Activated T-helper 9 cell treated with anti-CD3 and anti-CD28 coated beads, Interleukin-2, amount 50 U/mL, for 16 hours (primary cell): Measurements from ENCODE around the gene RPS15A.
"Not testable (repeated sequence)": the region's sequence is repeated elsewhere in the genome, so short reads cannot be mapped to it uniquely, and the experiment has no call there.

Experiments used
- DNase-seq: peaks from one replicate; pipeline ENCODE4 v3.0.0-alpha.2; 2020; ENCODE audit warnings: low read depth

Gene RPS15A

DNA sequence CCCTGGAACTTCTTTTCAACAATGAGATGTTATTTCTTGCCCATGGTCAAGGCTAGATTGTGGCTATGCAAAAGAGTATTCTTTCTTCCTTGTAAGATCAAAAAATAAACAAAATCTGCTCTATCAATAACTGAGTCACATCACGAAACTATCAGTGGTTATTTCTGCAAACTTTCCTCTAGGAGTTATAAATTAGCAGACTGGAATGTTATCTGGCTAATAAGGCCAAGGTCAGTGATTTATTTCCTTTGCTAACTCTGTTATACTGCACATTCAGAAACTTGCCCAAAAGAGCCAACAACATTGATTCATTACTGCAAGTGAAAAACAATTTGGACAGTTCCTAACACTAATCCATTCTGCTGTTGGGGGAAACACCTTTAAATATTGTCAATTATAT, 6.2 kb upstream of the RPS15A start:
- no peak for DNase-seq

DNA sequence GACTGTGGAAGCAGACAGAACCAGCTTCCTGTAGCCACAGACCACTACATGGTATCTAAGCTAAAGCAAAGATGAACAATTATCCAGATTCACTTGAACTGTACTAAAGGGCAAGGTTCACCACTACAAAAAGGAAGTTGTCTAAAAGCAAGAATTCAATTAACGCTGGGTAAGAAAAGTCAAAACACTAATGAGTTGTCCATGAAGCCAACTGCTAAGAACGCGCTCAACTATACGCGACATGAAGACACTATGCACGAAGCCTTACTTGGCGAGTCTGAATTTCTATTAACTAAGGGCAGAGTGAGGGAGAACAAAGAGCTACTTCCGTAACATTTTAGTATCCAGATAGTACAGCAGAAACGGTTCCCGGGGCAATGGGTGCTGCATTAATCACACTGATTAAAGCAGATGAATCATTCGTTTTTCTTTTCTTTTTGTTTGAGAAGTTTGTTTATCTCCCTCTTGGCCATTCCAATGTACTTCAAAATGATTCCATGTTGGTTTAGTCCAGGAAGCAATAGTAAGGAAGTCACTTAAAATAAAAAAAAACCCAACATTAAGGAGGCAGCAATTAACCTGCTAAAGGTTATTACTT, 2.8 kb upstream of the RPS15A start:
- no peak for DNase-seq

DNA sequence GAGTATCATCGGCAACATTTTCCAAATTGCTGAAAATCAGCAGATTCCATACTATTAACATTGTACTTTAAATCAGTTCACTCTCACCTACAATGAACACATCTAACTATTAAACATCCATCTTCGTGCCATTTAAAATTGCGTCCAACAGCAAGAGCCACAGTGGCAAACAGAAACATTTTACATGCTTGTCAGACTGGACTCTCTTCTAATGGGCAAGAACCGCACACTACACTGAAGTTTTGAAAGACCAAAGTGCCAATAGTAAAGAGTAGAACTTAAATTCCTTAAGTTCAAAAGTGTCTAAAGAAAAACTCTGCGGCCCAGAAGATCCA, 652 bp downstream of the RPS15A start:
- no peak for DNase-seq

DNA sequence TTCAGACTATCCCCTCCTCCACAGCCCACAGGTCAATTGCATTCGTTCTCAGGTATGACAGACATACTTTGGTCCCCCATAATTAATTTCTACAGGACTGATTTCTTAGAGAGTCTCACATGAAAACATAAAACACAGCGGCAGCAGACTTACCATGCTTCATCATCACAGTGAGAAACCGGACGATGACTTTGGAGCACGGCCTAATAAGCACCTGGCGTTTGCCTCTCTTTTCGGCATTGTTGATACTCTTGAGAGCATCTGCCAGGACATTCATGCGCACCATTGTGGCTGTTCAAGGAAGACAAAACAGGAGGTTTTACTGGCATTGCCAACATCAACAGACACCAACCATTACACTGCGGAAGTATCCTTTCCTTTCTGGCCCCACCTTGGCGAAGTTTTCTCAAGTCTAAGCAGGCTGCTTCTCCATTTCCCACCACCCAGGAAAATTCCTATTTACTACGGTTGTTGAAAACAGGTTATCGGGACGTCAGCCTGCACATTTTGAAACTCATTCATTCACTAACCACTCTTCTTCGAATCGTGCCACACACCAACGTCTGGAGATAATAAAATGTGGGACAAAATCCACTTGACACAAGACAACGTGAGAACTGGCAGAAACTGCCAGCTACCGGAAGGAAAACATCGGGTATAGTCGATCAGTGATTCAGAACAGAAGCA, 1.2 kb downstream of the RPS15A start:
- no peak for DNase-seq

DNA sequence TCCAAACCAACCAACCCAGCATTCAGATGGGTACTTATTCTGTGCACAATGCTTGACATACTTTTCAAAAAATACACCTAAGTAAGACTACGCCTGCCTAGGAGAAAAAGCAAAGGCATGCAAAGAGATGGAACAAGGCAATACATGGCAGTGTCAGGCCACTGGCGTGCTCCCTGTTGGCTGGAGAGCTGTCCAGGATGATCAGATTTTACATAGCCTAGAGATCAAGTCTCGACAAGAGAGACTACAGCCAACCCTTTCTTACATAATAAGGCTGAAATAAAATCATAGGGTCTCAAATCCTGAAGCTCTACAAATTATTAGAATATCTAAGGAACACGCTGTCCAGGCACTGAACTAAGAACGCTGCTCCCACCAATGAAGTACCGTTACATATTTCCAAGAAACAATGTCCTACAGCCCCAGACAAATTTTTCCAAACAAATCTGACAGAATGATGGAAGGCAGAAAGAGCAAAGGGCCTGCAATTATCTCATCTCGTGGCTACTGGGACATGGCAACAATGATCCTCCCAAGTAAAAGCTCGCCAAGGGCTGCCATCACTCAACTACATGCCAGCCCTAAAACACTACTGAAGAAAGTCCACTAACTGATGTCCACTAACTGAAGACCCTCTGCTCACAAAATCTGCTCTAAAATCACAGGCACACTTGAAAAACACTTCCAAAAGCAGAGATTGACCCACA, 5.1 kb downstream of the RPS15A start:
- DNase-seq: no peak

DNA sequence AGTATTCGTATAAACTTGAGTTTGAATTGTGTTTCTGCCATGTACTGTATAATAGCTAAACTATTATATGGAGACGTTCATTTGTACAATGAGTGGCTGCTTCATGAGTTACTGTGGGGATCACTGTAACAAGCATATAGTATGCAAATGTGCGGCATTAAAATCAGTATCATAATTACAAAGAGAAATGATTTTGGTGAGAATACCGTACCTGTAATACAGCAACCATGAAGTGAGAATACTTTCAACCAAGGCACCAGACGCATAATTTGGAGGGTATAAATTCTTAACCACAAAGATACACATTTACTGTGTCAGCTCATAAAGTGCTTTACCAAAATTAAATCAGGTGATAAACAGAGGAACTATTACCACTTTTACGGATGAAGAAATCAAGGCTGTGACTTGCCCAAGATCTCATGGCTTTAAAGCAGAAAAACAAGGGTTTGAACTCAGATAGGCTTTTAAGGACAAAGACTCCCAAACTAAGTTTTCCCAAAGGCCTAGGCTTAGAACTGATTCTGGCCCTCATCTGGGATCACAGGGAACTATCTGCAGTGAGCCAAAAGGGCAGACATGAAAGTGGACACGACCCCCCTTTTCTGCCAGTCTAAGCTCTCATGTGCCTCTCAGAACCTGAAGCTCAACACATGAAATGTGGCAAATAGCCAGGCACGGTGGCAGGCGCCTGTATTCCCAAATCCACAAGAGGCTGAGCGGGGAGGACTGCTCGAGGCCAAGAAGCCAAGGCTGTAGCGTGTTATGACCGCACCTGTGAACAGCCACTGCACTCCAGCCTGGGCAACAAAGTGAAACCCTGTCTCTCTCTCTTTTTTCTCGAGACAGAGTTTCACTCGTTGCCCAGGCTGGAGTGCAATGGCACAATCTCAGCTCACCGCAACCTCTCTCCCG, 6.4 kb downstream of the RPS15A start:
- DNase-seq: no peak

DNA sequence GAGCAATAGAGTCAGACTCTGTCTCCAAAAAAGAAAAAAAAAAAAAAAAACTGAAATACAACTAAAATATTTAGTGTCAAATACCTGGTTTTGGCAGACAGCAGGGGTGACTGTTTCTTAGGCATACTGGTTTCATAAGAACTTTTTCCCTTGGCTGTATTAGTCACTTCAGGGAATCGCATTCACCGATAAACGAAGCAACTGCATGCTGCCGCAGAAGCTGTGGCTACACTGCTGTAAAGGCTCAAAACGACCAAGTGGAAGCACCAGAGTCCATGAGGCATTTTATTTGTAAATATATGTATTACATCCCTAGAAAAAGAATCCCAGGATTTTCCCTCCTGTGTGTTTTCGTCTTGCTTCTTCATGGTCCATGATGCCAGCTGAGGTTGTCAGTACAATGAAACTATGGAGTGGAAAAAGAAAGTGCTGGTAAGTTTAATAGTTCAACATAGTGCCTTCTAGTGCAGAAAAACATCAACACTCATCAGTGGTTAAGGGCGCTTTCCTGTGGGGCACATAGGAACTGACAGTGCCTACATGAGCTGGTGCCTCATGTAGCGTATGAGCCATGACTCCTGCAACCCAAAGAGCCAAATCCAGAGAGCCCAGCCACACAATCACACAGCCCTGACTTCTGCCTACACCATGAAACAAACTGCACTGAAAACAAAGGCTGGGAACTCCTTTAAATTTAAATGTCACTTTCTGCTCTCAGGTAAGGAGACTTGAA, 7.3 kb downstream of the RPS15A start:
- DNase-seq: no peak

DNA sequence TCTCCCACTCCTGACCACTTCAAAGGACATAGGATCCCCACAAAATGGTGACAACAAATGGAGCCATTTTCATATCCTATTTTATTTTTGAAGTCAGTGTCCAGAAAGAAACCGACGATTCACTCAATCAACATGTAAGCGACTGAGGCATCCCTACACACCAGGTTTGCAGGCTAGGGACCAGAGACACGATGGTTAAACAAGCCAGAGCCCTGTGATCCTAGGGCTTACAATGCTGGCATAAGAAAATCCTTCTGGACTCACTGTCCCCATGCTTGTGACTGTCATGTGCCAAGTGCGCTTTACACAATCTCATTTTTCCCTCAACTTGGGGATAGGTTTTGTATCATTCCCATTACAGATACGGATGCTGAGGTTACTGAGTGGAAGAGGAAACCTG, 8.9 kb downstream of the RPS15A start:
- DNase-seq: not testable (repeated sequence)

DNA sequence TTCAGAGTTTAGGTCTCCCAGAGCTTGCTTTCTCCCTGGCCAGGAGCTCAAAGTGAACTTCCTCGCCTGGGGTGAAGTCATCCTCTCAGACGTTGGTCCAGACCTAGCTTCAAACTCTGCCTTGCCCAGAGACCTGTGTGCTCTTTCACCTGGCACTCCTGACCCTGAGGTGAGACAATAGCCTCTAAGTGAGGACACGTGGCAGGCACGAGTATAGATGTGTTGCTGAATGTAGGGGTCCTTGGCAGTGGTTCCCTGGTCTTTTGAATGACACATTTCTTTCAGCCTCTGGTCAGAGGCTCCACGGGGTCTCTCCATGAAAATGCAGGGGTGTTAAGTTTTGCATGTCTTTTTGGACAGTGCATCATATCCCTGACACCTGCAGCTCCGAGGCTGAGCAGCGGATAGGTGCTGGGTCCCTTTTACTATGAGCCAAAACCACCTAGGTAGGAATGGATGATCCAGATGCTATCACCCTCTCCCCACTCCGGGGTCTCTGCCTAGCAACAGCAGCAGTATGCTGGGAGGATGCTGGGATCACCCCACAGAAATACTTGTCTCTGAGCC, 9.6 kb downstream of the RPS15A start:
- not testable (repeated sequence) for DNase-seq

DNA sequence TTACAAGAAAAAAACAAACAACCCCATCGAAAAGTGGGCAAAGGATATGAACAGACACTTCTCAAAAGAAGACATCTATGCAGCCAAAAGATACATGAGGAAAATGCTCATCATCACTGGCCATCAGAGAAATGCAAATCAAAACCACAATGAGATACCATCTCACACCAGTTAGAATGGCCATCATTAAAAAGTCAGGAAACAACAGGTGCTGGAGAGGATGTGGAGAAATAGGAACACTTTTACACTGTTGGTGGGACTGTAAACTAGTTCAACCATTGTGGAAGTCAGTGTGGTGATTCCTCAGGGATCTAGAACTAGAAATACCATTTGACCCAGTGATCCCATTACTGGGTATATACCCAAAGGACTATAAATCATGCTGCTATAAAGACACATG, 12.5 kb downstream of the RPS15A start:
- DNase-seq: not testable (repeated sequence)

DNA sequence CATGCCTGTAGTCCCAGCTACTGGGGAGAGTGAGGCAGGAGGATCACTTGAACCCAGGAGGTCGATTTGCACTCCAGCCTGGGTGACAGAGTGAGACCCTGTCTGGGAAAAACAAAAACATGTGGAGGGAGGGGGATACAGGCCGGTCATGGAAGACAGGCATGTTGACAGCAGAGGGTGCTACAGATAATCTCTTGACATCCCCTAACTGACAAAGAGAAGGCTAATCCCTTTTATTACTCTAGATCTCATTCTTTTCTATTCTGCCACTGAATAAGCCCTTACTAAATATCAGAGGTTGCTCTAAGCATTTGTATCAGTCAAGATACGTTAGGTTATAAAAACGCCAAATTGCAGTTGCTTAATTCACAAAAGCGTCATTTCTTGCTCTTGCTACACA, 13.8 kb downstream of the RPS15A start:
- not testable (repeated sequence) for DNase-seq

DNA sequence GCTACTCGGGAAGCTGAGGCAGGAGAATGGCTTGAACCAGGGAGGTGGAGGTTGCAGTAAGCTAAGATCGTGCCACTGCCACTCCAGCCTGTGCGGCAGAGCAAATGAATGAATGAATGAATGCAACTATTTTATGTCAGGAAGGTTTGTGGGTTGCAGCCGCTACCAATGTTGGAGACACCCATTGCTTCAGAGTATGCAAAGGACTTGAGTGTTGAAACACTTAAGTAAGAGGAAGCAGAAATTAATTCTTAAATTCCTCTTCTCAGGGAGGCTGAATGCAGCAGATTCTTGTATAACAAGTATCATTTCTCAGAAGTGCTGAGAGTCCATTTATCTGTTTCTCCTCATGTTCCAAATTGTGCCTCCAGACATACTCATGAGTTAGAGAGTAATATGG, 15.5 kb downstream of the RPS15A start:
- not testable (repeated sequence) for DNase-seq

DNA sequence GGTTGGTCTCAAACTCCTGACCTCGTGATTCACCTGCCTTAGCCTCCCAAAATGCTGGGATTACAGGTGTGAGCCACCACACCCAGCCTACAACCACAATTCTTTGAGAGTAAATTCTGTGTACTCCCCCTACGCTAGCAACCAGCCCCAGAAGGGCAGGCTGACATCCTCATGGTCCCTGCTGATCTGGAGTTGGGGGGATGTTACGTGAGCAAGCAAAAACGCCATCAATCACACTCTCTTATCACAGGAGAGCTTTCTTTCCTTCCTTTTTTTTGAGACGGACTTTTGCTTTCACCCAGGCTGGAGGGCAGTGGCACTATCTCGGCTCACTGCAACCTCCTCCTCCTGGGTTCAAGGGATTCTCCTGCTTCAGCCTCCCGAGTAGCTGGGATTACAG, 18.0 kb downstream of the RPS15A start:
- DNase-seq: not testable (repeated sequence)

DNA sequence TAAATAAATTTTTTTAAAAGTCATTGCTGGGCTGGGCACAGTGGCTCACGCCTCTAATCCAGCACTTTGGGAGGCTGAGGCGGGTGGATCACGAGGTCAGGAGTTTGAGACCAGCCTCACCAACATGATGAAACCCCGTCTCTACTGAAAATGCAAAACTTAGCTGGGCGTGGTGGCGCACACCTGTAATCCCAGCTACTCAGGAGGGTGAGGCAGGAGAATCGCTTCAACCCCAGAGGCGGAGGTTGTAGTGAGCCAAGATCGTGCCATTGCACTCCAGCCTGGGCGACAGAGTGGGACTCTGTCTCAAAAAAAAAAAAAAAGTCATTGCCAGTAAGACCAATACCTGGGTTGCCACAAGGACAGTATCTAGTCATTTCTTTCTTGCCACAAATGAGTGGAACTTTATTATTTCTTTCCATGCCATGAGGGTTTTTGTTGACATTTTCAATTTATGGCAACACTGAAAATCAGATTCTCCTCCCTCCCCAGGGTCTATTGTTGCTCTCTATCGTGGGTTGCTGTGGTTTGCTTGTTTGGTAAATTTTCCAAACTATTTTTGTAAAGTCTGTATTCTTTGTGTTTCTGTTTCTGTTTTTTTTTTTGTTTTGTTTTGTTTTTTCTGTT, 19.7 kb downstream of the RPS15A start:
- not testable (repeated sequence) for DNase-seq

DNA sequence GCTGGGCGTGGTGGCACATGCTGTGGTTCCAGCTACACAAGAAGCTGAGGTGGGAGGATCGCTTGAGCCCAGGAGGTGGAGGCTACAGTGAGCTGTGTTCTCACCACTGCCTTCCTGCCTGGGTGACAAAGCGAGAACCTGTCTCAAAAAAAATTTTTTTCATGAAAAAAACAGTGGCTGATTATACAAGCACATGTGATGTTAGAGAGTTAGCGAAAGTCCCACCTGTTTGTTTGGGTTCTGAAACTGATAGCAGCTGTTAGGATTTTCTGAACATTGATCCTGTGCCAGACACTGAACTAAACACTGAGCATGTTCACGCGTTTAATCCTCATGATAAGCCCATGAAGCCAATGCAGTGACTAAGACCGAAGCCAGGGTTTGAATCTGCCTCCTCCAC, 22.9 kb downstream of the RPS15A start:
- not testable (repeated sequence) for DNase-seq

DNA sequence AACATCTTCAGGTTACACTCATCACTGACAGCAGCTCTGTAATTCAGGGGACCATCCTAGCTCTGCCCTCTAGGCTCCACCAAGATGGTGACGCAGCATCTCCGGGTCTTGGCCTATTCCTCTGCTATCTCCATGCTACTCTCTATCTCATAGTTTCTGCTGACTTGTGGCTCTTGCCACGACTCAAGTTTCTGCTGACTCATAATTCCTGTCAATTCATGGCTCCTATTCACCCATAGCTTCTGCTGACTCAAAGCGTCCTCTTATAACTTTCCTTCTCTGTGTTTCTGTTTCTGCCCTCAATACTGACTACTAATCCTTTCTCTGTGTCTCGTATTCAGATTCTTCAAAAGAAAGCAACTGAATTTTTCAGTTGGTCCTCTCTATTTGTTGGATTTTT, 27.4 kb downstream of the RPS15A start:
- not testable (repeated sequence) for DNase-seq

DNA sequence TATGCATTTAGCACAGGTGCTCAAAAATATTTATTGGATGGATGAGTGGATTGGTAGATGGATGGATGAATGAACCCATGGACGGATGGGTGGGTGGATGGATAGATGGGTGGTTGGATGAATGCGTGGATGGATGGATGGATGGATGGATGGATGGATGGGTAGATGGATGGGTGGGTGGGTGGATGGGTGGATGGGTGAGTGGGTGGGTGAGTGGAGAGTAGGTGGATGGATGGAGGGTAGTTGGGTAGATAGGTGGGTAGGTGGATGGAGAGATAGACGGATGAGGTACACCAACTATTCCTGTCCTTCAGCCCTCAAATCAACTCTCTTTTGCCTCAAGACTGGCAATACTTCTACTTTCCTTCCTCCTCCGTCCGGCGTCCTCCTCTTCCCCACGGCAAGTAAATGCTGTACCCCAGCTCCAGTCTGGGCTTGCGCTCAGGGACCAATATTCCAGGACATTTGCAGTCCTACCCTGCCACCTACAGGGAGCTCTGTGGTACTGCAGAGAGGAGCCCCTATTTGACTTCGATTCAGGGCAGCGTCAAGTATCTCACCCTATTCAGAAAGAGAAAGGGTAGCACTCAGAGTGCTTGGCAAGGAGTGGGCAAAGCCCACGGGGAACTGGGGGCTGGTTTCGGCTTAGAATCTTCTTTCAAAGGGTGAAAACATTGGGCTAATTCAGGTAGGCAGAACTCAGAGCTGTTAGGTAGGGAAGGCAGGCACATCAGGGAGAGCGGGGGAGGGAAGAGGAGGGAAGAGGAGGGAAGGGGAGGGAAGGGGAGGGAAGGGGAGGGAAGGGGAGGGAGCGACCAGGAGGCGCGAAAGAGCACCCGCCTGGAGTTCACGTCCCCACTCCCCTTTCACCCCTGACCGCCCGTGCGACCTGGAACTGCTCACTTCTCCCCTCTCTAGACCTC, 30.3 kb downstream of the RPS15A start:
- peak; percentile 16 for DNase-seq

DNA sequence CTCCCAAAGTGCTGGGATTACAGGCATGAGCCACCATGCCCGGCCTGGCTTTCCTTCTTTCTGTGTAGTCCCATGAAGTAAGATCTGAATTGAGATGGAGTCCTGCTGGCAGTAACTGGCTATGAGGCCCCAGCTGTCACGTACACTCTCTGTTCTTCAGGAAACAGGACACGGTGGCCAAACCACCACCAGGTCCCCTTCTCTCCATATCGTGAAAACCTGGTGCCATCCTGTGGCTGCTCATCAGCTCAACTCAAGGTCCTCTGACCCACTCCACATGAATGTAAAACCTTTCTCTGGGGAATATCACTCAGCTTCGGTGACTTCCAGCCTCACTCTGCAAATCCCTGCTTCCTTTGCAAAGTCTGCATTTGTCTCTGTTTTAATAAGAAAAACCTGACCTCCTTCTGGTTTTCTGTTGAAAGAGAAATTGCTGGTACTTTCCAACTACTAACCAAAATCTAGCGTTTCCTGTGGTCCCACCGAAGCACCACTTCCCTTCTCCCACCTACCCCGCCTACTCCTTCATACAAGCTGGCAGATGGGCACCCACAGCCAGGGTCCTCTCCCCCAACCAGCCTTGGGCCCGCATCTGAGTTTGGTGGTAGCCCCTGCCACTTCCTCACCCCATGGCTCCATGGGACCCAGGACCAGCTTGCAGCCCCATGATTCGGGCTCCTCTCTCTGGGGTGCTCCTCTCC, 32.0 kb downstream of the RPS15A start:
- not testable (repeated sequence) for DNase-seq

DNA sequence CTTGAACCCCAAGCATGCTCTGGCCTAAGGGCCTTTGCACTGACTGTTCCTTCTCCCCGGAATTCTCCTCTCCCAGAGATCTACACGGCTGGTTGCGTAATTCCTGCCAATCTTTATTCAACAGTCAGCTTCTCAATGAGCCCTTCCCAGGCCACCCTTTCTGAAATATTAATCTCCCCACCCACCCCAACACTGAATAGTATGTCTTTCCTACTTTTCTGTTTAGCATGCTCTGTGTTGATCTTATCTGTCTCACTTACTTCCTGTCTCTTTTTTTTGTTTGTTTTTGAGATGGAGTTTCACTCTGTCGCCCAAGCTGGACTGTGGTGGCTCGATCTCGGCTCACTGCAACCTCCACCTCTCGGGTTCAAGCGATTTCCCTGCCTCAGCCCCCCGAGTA, 33.5 kb downstream of the RPS15A start:
- not testable (repeated sequence) for DNase-seq
